ENCODE results near the gene STK11. TPM values are rescaled to one million over a fixed set of nuclear protein-coding genes. Genes with fewer than 3 reads are reported as not detected.
A peak's percentile ranks its signal among the peaks of the same experiment; 100 is the strongest.

STK11 gene
- total RNA-seq, 1 donor from 2014 or later = 71.8 TPM

GRCh38 chr19:1274852-1275259, 69.3 kb downstream of the STK11 start:
- Mint-ChIP-seq H3K36me3 (peaks cover 24% of the 10 kb centered on the region), H3K4me1 (peaks cover 49% of the 10 kb centered on the region), H3K27ac (peak overlapping the region; percentile 81)

GRCh38 chr19:1275260-1275975, 69.8 kb downstream of the STK11 start, which contains the start of gene FAM174C:
Gene FAM174C, plus strand, starts transcription at chr19:1275530. Its CDS starts 20 bp downstream, at chr19:1275550.
- no peak for TF ChIP-seq CTCF (IDR thresholded peaks at IDR 0.05; ENCODE audit: unreplicated experiment)
- peak; percentile 90 to 92 for DNase-seq (ENCODE audit: low spot score in 2 of 2, unreplicated experiment in 2 of 2)
- H3K36me3 Mint-ChIP-seq = peaks cover 22% of the 10 kb centered on the region
- H3K9me3 Mint-ChIP-seq = no peaks in the 10 kb centered on the region
- peak within 1 kb of the TSS; percentile 73 for H3K4me3 Mint-ChIP-seq
- H3K27ac Mint-ChIP-seq = peak within 1 kb of the TSS; percentile 96
- H3K27me3 Mint-ChIP-seq (ENCODE audit: low read depth) = no peaks in the 10 kb centered on the region
- peaks cover 45% of the 10 kb centered on the region for H3K4me1 Mint-ChIP-seq

More at GRCh38 chr19:1274852-1275259, 69.3 kb downstream of the STK11 start:
- Mint-ChIP-seq H3K27me3 (ENCODE audit: low read depth) (no peaks in the 10 kb centered on the region), H3K9me3 (no peaks in the 10 kb centered on the region), H3K4me3 (peak overlapping the region; percentile 55)
- no peak for TF ChIP-seq CTCF (IDR thresholded peaks at IDR 0.05; ENCODE audit: unreplicated experiment)
- DNase-seq (ENCODE audit: low spot score in 2 of 2, unreplicated experiment in 2 of 2) = no peak

- Mint-ChIP-seq H3K4me1 (peaks cover 39% of the 10 kb centered on the region), H3K27ac (peak overlapping the region; percentile 96), H3K9me3 (no peaks in the 10 kb centered on the region), H3K36me3 (peaks cover 22% of the 10 kb centered on the region), H3K4me3 (peak overlapping the region; percentile 73), H3K27me3 (ENCODE audit: low read depth) (no peaks in the 10 kb centered on the region)
- no peak for TF ChIP-seq CTCF (IDR thresholded peaks at IDR 0.05; ENCODE audit: unreplicated experiment)
- DNase-seq (ENCODE audit: low spot score in 2 of 2, unreplicated experiment in 2 of 2) = no peak
Observed at GRCh38 chr19:1275976-1276627, 70.5 kb downstream of the STK11 start.

GRCh38 chr19:1276628-1277022, 71.0 kb downstream of the STK11 start:
- peaks cover 33% of the 10 kb centered on the region for H3K4me1 Mint-ChIP-seq
- peak overlapping the region; percentile 73 for H3K4me3 Mint-ChIP-seq
- H3K9me3 Mint-ChIP-seq = no peaks in the 10 kb centered on the region
- no peak for TF ChIP-seq CTCF (IDR thresholded peaks at IDR 0.05; ENCODE audit: unreplicated experiment)
- H3K27me3 Mint-ChIP-seq (ENCODE audit: low read depth) = no peaks in the 10 kb centered on the region
- peaks cover 19% of the 10 kb centered on the region for H3K36me3 Mint-ChIP-seq
- peak overlapping the region; percentile 43 for H3K27ac Mint-ChIP-seq
- no peak for DNase-seq (ENCODE audit: low spot score in 2 of 2, unreplicated experiment in 2 of 2)

- Mint-ChIP-seq H3K27ac (peak overlapping the region; percentile 43), H3K4me1 (peaks cover 29% of the 10 kb centered on the region), H3K4me3 (no peak overlapping the region), H3K27me3 (ENCODE audit: low read depth) (no peaks in the 10 kb centered on the region), H3K9me3 (no peaks in the 10 kb centered on the region), H3K36me3 (peaks cover 15% of the 10 kb centered on the region)
- no peak for DNase-seq (ENCODE audit: low spot score in 2 of 2, unreplicated experiment in 2 of 2)
- no peak for TF ChIP-seq CTCF (IDR thresholded peaks at IDR 0.05; ENCODE audit: unreplicated experiment)
Observed at GRCh38 chr19:1277061-1277460, 71.5 kb downstream of the STK11 start.

Other genes with a start within 250 kb of the STK11 start
- 59.3 to 65.2 TPM (median 59.4 TPM) in 3 replicates for gene WDR18, start 221.4 kb upstream of the STK11 start, total RNA-seq
- gene GRIN3B, start 205.4 kb upstream of the STK11 start, total RNA-seq = 0.29 to 0.36 TPM (median 0.34 TPM) in 3 replicates
- gene TMEM259, start 184.7 kb upstream of the STK11 start, total RNA-seq = 232 to 245 TPM (median 242 TPM) in 3 replicates
- gene RNU6-2, start 184.3 kb upstream of the STK11 start, total RNA-seq = not detected in 3 replicates
- gene CNN2, start 179.2 kb upstream of the STK11 start, total RNA-seq = 492 to 501 TPM (median 493 TPM) in 3 replicates
- 18.0 to 22.5 TPM (median 20.1 TPM) in 3 replicates for gene ABCA7, start 165.7 kb upstream of the STK11 start, total RNA-seq
- gene ARHGAP45, start 138.6 kb upstream of the STK11 start, total RNA-seq = 2.4 to 3.8 TPM (median 3.2 TPM) in 3 replicates
- gene POLR2E, start 110.4 kb upstream of the STK11 start, total RNA-seq = 137 to 145 TPM (median 143 TPM) in 3 replicates
- gene GPX4, start 101.8 kb upstream of the STK11 start, total RNA-seq = 190 to 208 TPM (median 201 TPM) in 3 replicates
- gene SBNO2, start 31.5 kb upstream of the STK11 start, total RNA-seq = 48.5 to 56.1 TPM (median 53.0 TPM) in 3 replicates
- 9.0 to 10.4 TPM (median 9.2 TPM) in 3 replicates for gene CBARP, start 32.2 kb downstream of the STK11 start, total RNA-seq
- gene ATP5F1D, start 36.0 kb downstream of the STK11 start, total RNA-seq = 105 to 115 TPM (median 108 TPM) in 3 replicates
- gene MIDN, start 42.8 kb downstream of the STK11 start, total RNA-seq = 168 to 177 TPM (median 172 TPM) in 3 replicates
- 659 to 674 TPM (median 670 TPM) in 3 replicates for gene CIRBP, start 63.6 kb downstream of the STK11 start, total RNA-seq
- gene FAM174C, start 69.8 kb downstream of the STK11 start, total RNA-seq = 24.4 to 25.8 TPM (median 25.5 TPM) in 3 replicates
- gene EFNA2, start 80.1 kb downstream of the STK11 start, total RNA-seq = 13.1 to 15.0 TPM (median 14.0 TPM) in 3 replicates
- 52.2 to 56.8 TPM (median 55.9 TPM) in 3 replicates for gene NDUFS7, start 178.1 kb downstream of the STK11 start, total RNA-seq
- 41.5 to 44.5 TPM (median 42.6 TPM) in 3 replicates for gene GAMT, start 195.8 kb downstream of the STK11 start, total RNA-seq
- 130 to 134 TPM (median 131 TPM) in 3 replicates for gene DAZAP1, start 201.8 kb downstream of the STK11 start, total RNA-seq
- 1,014 to 1,040 TPM (median 1,034 TPM) in 3 replicates for gene RPS15, start 232.6 kb downstream of the STK11 start, total RNA-seq
- gene APC2, start 244.3 kb downstream of the STK11 start, total RNA-seq = 2.3 to 2.8 TPM (median 2.4 TPM) in 3 replicates